Measurements from ENCODE around the gene CAPZB.

- TF ChIP-seq ZFP30 (CRISPR knock-in tag; IDR thresholded peaks at IDR 0.05) (no peak), PATZ1 (CRISPR knock-in tag; IDR thresholded peaks at IDR 0.05; ENCODE audit: borderline replicate concordance) (no peak), ISL1 (CRISPR knock-in tag; IDR thresholded peaks at IDR 0.05) (no peak), PPARA (CRISPR knock-in tag; IDR thresholded peaks at IDR 0.05; ENCODE audit: borderline replicate concordance) (no peak), TCF4 (CRISPR knock-in tag; IDR thresholded peaks at IDR 0.05; ENCODE audit: borderline replicate concordance) (no peak), ZNF8 (CRISPR knock-in tag; IDR thresholded peaks at IDR 0.05) (no peak)
Observed at GRCh38 chr1:19344372-19344810, 140.9 kb downstream of the CAPZB start.

Measured in SK-N-SH treated with all-trans-retinoic acid at 6 μM for 48 hours (cell line).